MV-4-11 (cell line): ENCODE data around the gene DNAJC17.

Experiments
- DNase-seq: peaks from one replicate; lab custom pipeline; 2025; lab: John Stamatoyannopoulos, UW

The DNAJC17 gene

GRCh38 chr15:40807028-40807887 is at the start of gene DNAJC17, which contains the start of gene ZFYVE19:
TSS of gene DNAJC17 (minus strand) at chr15:40807473. CDS start at chr15:40807446, 27 bp downstream.
TSS of gene ZFYVE19 (plus strand) at chr15:40807089. CDS start at chr15:40807590, 501 bp downstream.
- peak; percentile 98 for DNase-seq

- DNase-seq: no peak
Measured at GRCh38 chr15:40856746-40857145, 49.5 kb upstream of the DNAJC17 start.

GRCh38 chr15:40855706-40856234 is 48.5 kb upstream of the DNAJC17 start:
- DNase-seq: no peak

GRCh38 chr15:40854161-40854560 is 46.9 kb upstream of the DNAJC17 start:
- no peak for DNase-seq

- no peak for DNase-seq
Measured at GRCh38 chr15:40853241-40853890, 46.1 kb upstream of the DNAJC17 start.

- DNase-seq: no peak
Measured at GRCh38 chr15:40852529-40852928, 45.3 kb upstream of the DNAJC17 start.

- DNase-seq: no peak
Measured at GRCh38 chr15:40850576-40851112, 43.4 kb upstream of the DNAJC17 start.

- peak; percentile 96 for DNase-seq
Measured at GRCh38 chr15:40847223-40847961, 40.1 kb upstream of the DNAJC17 start.

GRCh38 chr15:40846841-40847222 is 39.6 kb upstream of the DNAJC17 start:
- no peak for DNase-seq

- no peak for DNase-seq
Measured at GRCh38 chr15:40845511-40846284, 38.4 kb upstream of the DNAJC17 start.

GRCh38 chr15:40845036-40845435 is 37.8 kb upstream of the DNAJC17 start:
- peak; percentile 61 for DNase-seq

- peak; percentile 61 for DNase-seq
Measured at GRCh38 chr15:40844696-40845030, 37.4 kb upstream of the DNAJC17 start.

GRCh38 chr15:40843885-40844695 is 36.8 kb upstream of the DNAJC17 start, which contains the start of gene SPINT1:
TSS of gene SPINT1 (plus strand) at chr15:40844048. CDS start at chr15:40844555, 507 bp downstream.
- DNase-seq: no peak

- DNase-seq: no peak
Measured at GRCh38 chr15:40843261-40843884, 36.1 kb upstream of the DNAJC17 start.

- no peak for DNase-seq
Measured at GRCh38 chr15:40841741-40842140, 34.5 kb upstream of the DNAJC17 start.

GRCh38 chr15:40838756-40839155 is 31.5 kb upstream of the DNAJC17 start:
- no peak for DNase-seq

GRCh38 chr15:40836020-40836419 is 28.7 kb upstream of the DNAJC17 start:
- no peak for DNase-seq

GRCh38 chr15:40832903-40833302 is 25.6 kb upstream of the DNAJC17 start:
- DNase-seq: no peak

- no peak for DNase-seq
Measured at GRCh38 chr15:40831861-40832260, 24.6 kb upstream of the DNAJC17 start.

GRCh38 chr15:40830884-40831283 is 23.6 kb upstream of the DNAJC17 start:
- DNase-seq: no peak
